ENCODE results near the gene WNT16.
"Not testable (repeated sequence)": the region's sequence is repeated elsewhere in the genome, so short reads cannot be mapped to it uniquely, and the experiment has no call there.

Gene WNT16

DNA sequence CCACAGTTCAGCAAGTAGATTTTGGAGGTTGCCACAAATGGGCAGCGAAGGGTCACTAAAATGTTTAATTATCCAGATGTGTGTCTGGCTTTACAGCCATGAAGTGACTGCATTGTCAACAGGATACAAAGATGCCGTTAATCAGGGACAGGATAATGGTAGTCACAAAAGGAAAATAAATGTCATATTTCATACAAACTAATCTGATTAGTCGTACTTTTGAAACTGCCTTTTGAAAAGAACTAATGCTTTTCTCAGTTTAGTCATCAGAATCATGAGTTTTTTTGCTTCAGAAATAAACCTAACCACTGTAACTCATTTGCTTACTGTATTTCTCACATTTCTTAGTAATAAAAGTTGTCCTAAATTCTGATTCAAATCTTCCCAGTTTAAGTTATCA lies 22.2 kb upstream of the WNT16 start:
- Histone ChIP-seq H3K4me3 (no peak overlapping the region), H3K27ac (no peak overlapping the region)
- TF ChIP-seq, protein P1, sequence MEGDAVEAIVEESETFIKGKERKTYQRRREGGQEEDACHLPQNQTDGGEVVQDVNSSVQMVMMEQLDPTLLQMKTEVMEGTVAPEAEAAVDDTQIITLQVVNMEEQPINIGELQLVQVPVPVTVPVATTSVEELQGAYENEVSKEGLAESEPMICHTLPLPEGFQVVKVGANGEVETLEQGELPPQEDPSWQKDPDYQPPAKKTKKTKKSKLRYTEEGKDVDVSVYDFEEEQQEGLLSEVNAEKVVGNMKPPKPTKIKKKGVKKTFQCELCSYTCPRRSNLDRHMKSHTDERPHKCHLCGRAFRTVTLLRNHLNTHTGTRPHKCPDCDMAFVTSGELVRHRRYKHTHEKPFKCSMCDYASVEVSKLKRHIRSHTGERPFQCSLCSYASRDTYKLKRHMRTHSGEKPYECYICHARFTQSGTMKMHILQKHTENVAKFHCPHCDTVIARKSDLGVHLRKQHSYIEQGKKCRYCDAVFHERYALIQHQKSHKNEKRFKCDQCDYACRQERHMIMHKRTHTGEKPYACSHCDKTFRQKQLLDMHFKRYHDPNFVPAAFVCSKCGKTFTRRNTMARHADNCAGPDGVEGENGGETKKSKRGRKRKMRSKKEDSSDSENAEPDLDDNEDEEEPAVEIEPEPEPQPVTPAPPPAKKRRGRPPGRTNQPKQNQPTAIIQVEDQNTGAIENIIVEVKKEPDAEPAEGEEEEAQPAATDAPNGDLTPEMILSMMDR (IDR thresholded peaks at IDR 0.05) = no peak
- DNase-seq (ENCODE audit: low spot score) = no peak

DNA sequence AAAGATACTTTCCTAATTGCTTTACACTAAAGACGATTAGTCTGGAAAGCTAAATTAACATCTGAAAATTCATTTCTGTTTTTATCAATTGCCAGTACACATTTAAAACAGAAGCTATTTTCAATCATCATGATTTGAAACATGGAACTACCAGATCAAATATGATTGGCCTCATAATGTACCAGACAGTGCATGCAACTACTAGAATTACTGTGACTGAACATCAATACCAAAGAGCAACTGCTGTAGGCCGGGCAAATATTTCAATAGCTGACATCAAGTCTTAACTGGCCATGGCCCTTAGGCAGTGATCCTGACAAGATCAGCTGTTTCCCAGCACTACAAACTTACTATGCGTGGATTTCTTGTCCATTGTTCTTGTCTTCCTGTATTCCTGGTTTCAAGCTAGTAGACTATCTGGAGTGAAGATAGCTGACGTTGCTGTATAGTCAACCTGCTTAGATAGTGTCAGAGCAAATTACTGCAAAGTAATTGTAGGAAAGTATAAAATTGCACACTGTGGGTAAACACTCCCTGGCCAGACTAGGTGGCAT lies 21.7 kb upstream of the WNT16 start:
- Histone ChIP-seq H3K4me3 (no peak overlapping the region), H3K27ac (no peak overlapping the region)
- TF ChIP-seq, protein P1 (IDR thresholded peaks at IDR 0.05) = no peak
- no peak for DNase-seq (ENCODE audit: low spot score)

DNA sequence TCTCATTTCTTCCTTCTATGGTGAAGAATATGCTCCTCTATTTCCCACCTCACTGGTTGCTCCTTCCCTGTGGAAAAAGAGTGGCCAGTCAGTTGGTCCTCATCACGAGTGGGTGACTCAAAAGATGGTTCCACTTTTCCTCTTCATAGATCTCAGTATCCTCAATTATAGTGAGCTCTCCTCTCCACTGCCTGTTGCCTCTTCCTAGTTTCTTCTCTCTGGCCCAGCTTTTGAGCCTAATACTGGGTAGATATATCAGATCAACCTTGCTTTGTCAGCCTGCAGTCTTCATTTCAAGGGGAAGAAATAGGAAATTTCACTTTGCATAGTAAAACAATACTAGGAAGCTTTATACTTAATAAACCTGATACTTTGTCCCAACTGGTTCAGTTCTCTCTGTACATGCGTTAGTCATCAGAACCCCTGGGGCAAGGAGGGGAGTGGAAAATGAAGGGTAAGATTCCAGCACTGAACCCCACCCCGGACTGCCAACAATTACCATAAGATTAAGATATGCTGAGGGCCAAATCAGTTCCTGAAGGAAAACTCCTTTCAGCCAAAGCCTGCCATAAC lies 15.5 kb upstream of the WNT16 start:
- Histone ChIP-seq H3K4me3 (no peak overlapping the region), H3K27ac (no peak overlapping the region)
- no peak for DNase-seq (ENCODE audit: low spot score)
- TF ChIP-seq, protein P1 (IDR thresholded peaks at IDR 0.05) = no peak

DNA sequence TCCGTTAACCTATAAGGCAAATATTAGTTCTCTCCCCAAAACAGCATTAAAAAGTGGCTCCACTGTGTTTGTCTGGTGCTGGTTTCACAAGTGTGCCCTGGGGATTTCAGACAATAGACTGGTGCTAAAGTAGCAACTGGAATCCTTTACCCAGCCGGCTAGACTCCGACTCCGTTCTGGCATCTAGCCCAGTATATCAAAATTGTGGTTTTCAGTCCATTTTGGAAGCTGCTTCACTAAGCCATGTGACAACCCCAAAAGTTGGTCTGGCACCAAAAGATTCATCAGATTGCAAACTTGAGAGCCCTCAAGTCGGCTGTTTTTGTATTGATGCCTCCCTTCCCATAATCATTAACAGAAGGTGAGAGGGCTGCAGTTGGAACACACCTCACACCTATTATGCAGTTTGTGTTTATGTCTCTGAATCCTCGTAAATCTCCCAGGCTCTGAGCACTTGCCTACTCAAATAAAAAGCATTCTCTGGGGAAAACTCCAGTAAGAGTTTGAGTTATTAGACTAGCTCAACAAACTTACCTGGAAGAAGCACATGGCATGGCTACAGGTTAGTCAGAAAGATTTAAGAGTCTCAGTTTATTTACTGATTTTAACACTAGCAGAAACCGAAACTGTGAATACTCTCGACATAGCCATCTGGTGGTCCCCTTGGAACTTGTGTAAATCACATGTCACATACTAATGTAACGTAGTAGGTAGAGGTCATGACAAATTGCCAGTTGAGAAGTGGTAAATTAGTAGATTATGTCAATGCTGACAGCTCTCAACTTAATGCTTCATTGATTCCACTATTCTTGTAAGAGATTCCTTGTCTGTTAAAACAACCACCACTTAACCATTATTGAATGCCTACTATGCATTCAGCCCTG lies 14.8 kb upstream of the WNT16 start:
- Histone ChIP-seq H3K27ac (no peak overlapping the region), H3K4me3 (no peak overlapping the region)
- TF ChIP-seq, protein P1 (IDR thresholded peaks at IDR 0.05) = no peak
- no peak for DNase-seq (ENCODE audit: low spot score)

DNA sequence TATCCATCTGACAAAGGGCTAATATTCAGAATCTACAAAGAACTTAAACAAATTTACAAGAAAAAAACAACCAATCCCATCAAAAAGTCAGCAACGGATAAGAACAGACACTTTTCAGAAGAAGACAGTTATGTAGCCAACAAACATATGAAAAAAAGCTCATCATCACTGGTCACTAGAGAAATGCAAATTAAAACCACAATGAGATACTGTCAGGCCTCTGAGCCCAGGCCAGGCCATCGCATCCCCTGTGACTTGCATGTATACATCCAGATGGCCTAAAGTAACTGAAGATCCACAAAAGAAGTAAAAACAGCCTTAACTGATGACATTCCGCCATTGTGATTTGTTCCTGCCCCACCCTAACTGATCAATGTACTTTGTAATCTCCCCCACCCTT lies 13.6 kb upstream of the WNT16 start:
- not testable (repeated sequence) for H3K27ac ChIP-seq; DNase-seq (ENCODE audit: low spot score); H3K4me3 ChIP-seq

DNA sequence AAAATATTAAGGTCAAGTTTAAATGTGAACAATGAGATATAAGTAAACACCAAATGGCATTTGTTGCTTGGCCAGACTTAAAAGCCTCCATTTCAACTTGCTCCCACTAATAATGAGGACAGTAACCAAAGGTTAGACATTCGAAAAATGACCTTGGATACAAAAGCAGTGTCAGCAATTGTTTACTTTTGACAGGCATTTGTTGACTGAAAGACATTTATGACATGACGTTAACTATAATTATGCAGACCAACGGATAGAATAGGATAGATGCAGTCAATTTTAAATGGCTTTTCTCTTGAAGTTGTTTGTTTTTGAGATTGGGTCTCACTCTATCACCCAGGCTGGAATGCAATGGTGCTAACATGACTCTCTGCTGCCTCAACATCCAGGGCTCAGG lies 6.3 kb upstream of the WNT16 start:
- no peak overlapping the region for H3K27ac ChIP-seq
- DNase-seq (ENCODE audit: low spot score) = no peak
- TF ChIP-seq, protein P1 (IDR thresholded peaks at IDR 0.05) = no peak
- H3K4me3 ChIP-seq = no peak overlapping the region

DNA sequence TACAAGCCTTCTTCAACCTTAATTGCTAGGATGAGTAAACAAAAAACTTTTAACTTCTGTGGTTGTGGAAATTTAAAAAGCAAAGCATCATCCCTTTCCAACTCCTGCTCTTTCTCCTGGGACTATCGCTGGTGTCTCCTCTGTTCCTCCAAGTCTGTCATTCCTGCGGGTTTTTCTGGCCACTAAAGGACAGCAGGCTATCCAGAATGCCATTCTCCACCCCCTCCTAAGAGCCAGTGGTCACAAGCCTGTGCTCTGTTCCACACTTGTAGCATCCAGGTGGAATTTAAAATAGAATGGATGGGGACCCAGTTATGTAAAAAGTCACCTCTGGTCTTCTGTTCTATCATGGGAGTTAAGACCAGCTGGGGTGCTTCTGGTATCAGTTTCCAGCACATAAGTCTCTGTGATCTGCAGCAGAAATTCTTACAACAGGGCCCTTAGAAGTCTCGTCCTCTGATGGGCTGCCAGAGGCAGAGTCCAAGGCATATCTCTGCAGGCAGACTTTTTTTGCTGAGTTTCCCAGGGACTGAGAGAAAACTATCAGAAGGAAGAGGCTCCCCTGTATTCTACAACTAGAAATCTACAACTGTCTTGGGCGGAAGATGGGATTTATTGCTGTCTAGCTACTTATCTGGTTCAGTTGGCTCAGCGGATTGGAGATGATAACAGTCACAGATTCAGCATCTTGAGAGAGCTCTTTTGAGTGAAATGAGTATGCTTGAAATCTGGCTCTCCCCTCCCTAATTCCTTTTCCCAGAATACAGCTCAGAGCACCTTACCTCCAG lies 5.1 kb upstream of the WNT16 start:
- TF ChIP-seq, protein P1 (IDR thresholded peaks at IDR 0.05) = no peak

More for the DNA sequence above, 5.1 kb upstream of the WNT16 start:
- Histone ChIP-seq H3K27ac (no peak overlapping the region), H3K4me3 (no peak overlapping the region)
- DNase-seq (ENCODE audit: low spot score) = no peak

All from coronary artery (tissue), 2 donors.